Adrenal gland (tissue), 5 donors: ENCODE results near the gene AFAP1.

Experiments used
- POLR2A ChIP-seq, 2 donors: fragments of 450-650 bp; IDR thresholded peaks; one replicate each; pipeline ENCODE4 v1.6.1; 2017; ENCODE audit warnings: antibody characterized with exemption in 2 of 2, mild to moderate bottlenecking in 2 of 2, moderate library complexity in 1 of 2
- TF ChIP-seq, protein P1 (sequence below), 6 experiments: fragments of 450-650 bp in 4 of 6; fragments of 200-600 bp in 2 of 6; sonication (generic) in 1 of 6; IDR thresholded peaks; 1 replicate in 5 of 6; 2 replicates in 1 of 6; pipeline versions ENCODE4 v1.5.1 to v1.8.0; 2016 to 2021; ENCODE audit warnings: antibody characterized with exemption in 6 of 6, mild to moderate bottlenecking in 2 of 6, moderate library complexity in 1 of 6
- donor health status: DM: no; HTN: no; CAD: no.

DNA sequence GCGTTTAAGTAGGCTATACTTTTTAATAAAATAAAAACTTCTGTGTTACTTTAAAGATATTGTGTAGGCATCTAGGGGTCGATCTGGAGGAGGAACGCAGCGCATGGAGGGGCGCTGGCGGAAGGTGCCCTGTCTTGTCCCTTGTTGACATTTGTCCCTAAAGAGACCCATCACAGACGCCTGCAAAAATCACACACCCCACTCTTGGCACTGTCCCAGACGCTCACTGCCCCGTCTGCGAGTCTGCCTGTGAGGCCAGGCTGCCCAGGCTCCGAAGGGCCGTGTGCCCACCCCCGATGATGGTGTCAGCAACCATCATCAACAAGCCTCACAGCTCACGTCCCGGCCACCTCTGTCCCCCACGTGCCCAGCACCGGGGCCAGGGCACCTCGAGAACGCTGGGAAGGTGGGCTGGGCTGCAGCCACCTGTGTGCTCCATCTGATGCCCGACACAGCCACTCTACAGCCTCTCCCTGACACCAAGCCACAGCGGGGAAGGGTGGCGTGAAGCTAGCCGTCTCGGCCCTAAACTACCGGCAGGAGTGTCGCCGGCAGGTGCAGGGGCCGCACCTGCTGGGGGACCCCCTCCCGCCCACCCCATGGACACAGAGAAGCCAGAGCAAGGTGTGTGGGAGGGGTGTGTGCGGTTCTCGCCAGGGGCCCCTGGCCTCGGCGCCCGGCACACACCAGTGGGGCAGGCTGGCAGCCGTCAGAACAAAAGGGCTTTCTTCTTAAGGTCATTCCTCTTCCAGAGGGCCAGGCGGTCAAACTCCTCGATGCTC lies 26.8 kb upstream of the AFAP1 start:
- TF ChIP-seq, protein P1, sequence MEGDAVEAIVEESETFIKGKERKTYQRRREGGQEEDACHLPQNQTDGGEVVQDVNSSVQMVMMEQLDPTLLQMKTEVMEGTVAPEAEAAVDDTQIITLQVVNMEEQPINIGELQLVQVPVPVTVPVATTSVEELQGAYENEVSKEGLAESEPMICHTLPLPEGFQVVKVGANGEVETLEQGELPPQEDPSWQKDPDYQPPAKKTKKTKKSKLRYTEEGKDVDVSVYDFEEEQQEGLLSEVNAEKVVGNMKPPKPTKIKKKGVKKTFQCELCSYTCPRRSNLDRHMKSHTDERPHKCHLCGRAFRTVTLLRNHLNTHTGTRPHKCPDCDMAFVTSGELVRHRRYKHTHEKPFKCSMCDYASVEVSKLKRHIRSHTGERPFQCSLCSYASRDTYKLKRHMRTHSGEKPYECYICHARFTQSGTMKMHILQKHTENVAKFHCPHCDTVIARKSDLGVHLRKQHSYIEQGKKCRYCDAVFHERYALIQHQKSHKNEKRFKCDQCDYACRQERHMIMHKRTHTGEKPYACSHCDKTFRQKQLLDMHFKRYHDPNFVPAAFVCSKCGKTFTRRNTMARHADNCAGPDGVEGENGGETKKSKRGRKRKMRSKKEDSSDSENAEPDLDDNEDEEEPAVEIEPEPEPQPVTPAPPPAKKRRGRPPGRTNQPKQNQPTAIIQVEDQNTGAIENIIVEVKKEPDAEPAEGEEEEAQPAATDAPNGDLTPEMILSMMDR (IDR thresholded peaks at IDR 0.05): no peak
- TF ChIP-seq POLR2A (IDR thresholded peaks at IDR 0.05): no peak
